Mucosa of gallbladder (tissue), 1 donor: ENCODE results near the gene ACP3. TPM values are rescaled to one million over a fixed set of nuclear protein-coding genes. Genes with fewer than 3 reads are reported as not detected.

ENCODE experiments used
- DNase-seq: peaks from one replicate; pipeline ENCODE4 v3.0.0-alpha.2; 2020; ENCODE audit warnings: low spot score
- total RNA-seq: library from RNA; stranded (reverse); gene quantifications from one replicate; pipeline ENCODE4 v1.2.1, GENCODE V29; 2021
- donor health status: DM: no; HTN: no; CAD: no.

Gene ACP3
- total RNA-seq, 1 donor from 2014 or later, result 2.1 TPM

DNA sequence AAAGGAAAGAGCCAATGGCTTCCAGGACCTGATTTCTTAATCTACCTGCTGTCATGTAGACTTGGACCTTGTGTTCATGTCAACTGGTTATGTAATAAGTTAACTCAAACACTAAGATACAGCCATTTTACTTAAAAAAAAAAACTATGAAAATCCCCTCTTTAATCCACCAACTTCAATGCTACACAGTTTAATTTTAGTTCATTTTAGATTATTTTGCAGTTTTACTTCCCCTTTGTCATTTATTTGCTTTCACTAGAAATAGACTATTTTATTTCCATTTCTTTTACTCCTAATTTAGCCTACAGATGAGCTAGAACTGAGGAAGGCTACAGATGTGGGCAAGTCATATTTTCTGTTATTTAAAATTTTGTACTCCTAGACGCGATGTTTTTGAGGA, 89.4 kb downstream of the ACP3 start:
- DNase-seq, result no peak

DNA sequence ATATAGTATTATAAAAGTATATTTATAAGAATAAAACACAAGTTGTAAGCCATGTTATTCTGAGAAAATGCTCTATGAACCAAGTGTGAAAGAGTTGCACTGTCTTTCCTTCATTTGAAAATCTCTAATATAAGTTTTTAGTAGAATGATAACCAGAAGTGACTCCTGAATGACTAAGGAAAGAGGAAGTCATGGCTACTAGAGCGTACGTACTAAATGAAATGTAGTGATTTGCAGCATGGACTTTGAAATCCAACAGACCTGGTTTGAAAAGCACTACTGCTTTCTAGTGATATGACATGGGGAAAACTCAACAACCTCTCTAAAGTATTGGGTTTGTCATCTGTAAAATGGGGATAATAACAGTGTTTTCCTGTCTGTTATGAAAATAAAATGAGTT, 89.8 kb downstream of the ACP3 start:
- no peak for DNase-seq

Other genes with a start within 250 kb of the ACP3 start
- 35.7 TPM for gene DNAJC13, start 100.1 kb downstream of the ACP3 start, total RNA-seq